ENCODE measurements around the gene PTPN20.
"Not testable (repeated sequence)": the region's sequence is repeated elsewhere in the genome, so short reads cannot be mapped to it uniquely, and the experiment has no call there.

PTPN20 gene, protein sequence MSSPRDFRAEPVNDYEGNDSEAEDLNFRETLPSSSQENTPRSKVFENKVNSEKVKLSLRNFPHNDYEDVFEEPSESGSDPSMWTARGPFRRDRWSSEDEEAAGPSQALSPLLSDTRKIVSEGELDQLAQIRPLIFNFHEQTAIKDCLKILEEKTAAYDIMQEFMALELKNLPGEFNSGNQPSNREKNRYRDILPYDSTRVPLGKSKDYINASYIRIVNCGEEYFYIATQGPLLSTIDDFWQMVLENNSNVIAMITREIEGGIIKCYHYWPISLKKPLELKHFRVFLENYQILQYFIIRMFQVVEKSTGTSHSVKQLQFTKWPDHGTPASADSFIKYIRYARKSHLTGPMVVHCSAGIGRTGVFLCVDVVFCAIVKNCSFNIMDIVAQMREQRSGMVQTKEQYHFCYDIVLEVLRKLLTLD

DNA sequence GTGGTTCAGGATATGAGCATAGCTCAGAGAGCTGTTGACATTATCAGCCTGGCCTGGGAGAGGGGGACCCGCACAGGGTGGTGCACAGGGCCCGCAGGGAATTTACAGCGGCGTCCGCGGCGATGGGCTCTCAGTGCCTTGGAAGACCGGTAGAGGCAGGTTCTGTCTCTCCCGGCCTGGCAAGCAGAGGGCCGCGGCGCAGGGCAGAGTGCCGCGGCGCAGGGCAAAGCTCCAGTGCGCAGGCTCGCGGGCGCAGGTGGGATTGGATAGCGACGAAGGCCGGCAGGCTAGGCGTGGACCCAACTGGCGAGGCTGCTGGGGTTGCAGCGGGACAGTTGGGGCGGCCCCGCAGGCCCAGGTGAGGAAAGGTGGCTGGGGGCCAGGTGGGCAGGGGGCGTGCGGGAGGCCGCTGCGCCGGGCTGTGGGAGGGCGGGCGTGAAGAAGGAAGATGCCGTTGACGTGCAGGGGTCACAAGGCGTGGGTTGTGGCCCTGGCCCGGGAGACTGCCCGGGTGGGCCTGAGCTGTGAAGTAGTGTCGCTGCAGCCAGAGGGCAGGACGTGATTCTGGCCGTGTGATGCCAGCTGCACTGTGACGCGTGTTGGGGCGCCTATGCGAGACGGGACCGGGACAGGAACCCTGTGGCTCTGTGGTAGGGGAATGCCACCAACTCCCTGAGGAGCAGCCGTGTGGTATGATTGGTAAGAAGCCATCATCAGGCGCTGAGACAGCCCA is at the start of gene PTPN20:
PTPN20 (plus strand) TSS at position 285 of the 733 bp plus-strand sequence. CDS start 21,072 bp downstream, outside the sequence.
- DNase-seq: not testable (repeated sequence)

DNA sequence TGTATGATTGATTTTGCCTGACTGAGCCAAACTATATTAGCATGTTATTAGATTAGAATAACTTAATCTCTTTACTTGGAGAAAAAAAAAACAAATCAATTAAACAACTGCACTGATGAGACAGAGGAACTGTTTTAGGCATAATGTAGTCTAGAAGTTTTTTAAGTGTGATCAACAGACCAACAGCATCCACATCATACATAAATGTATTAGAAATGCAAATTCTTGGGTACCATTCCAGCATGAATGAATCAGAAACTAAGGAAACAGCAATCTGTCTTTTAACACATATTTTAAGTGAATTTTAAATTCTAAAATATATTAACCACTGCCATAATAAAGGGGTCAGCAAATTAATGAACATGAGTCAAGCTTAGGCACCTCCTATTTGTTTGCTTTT is 41.5 kb upstream of the PTPN20 start:
- DNase-seq: not testable (repeated sequence)

GRCh38 chr10:46871583-46871982 is 39.6 kb upstream of the PTPN20 start:
- not testable (repeated sequence) for DNase-seq

DNA sequence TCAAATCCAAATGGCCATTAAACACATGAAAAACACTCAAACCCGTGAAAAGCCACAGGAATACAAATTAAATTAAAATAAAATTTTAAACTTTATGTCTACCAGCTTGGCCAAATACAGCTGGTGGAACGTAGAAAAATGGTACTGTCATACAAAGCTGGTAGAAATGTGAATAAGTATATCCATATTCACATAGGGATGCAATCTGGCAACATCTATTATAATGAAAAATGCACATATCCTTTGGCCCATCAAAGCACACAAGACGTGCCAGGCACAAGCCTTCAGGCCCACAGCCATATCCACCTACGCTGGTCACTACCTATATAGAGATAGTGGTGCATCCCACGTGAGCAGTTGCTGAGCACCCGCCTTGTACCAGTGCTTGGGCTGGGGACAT is 35.9 kb upstream of the PTPN20 start:
- not testable (repeated sequence) for DNase-seq

DNA sequence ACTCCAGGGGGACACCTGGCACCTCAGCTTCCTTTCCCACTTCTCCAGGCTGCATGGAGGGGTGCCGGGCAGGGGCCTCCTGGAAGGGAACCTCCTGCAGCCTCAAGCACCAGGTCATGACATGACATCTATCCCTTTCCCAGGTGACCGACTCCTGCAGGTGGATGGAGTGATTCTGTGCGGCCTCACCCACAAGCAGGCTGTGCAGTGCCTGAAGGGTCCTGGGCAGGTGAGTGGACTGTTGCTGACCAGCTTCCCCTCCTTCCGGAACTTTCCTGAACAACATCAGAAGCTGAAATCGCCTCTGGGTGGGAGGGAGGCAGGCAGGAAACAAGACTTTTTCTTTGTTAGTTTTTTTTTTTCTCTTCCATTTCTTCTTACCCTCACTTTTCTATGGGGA is 34.5 kb upstream of the PTPN20 start:
- DNase-seq: not testable (repeated sequence)

GRCh38 chr10:46878761-46879160 is 32.5 kb upstream of the PTPN20 start:
- not testable (repeated sequence) for DNase-seq

- DNase-seq: not testable (repeated sequence)
Measured at GRCh38 chr10:46890813-46891611, 20.2 kb upstream of the PTPN20 start.

GRCh38 chr10:46896762-46897692 is 14.2 kb upstream of the PTPN20 start:
- not testable (repeated sequence) for DNase-seq

DNA sequence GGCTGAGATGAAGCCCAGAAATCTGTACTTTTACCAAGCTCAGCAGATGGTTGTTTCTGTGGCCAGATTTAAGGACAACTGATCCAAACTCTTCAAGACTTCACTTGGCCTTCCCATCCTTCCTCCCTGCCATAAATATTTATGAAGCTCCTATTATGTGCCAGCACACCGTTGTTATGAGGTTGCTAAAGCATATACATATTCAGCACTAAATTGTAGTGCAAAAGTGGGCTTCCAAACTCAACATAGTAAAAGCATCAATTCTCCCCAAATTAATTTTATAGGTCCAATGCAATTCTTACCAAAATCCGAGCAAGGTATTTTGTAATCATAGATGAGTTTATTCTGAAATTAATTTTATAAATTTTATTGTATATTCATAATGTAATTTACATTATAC is 10.0 kb upstream of the PTPN20 start:
- DNase-seq: not testable (repeated sequence)

- DNase-seq: not testable (repeated sequence)
Measured at GRCh38 chr10:46903874-46904273, 7.4 kb upstream of the PTPN20 start.

GRCh38 chr10:46906359-46906758 is 4.9 kb upstream of the PTPN20 start:
- DNase-seq: not testable (repeated sequence)

- not testable (repeated sequence) for DNase-seq
Measured at GRCh38 chr10:46907185-46908117, 3.8 kb upstream of the PTPN20 start.

DNA sequence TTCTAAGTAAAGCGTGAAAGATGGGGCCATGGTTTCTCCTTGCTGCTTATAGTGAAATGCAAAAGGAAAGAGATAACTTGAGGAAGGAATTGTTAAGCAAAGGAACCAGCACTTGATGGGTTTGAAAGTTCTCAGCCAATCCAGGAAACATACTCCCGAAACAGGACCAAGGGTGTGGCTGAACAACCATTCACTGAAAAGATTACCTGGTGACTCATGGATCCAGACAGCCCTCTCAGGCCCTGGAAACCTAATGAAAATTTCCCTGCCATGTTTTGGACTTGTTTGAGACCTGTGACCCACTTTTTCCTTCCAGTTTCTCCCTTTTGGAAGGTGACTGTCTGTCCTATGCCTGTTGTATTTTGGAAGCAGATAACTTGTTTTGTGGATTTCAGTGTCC is 11.3 kb downstream of the PTPN20 start:
- not testable (repeated sequence) for DNase-seq

- not testable (repeated sequence) for DNase-seq
Measured at GRCh38 chr10:46925156-46925555, 13.9 kb downstream of the PTPN20 start.

- DNase-seq: not testable (repeated sequence)
Measured at GRCh38 chr10:46925853-46926252, 14.6 kb downstream of the PTPN20 start.

- not testable (repeated sequence) for DNase-seq
Measured at GRCh38 chr10:46928810-46929209, 17.6 kb downstream of the PTPN20 start.

DNA sequence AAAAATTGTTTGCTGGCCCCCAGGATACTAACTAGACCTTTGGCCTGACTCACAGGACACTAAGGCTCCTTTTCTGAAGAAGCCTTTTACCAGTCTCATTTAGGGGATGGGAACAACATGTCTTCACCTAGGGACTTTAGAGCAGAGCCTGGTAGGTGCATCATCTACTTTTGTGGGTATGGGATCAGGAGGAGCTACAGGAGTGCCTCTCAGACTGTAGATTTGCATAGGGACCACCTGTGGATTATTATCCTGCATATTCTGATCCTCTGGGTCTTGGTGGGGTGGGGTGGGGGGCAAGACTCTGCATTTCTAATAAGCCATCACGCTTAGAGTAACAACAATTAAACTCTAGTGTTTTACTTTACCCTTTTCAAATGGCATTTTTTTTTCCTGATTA is 21.2 kb downstream of the PTPN20 start:
- DNase-seq: not testable (repeated sequence)

GRCh38 chr10:46941091-46941490 is 29.9 kb downstream of the PTPN20 start:
- not testable (repeated sequence) for DNase-seq

- not testable (repeated sequence) for DNase-seq
Measured at GRCh38 chr10:46948687-46949518, 37.7 kb downstream of the PTPN20 start.

GRCh38 chr10:46952540-46952939 is 41.3 kb downstream of the PTPN20 start:
- not testable (repeated sequence) for DNase-seq
